ENCODE data around the gene MPDZ.

MPDZ gene

DNA sequence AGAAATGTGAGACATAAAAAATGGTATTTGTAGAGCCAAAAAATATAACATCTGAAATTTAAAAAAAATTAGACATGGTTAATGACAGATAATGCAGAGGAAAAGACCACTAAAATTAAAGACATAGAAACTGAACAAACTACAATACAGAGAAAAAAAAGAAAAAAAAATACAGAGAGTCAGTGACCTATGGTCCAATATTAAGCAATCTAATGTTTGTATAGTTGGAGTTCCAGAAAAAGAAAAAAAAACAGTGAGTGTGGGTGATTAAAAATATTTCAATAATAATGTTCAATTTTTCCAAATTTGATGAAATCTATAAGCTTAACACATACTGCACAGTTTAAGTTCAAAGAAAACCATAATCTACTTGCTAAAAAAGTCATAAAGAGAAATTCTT lies 207.6 kb downstream of the MPDZ start:
- no peak for DNase-seq

DNA sequence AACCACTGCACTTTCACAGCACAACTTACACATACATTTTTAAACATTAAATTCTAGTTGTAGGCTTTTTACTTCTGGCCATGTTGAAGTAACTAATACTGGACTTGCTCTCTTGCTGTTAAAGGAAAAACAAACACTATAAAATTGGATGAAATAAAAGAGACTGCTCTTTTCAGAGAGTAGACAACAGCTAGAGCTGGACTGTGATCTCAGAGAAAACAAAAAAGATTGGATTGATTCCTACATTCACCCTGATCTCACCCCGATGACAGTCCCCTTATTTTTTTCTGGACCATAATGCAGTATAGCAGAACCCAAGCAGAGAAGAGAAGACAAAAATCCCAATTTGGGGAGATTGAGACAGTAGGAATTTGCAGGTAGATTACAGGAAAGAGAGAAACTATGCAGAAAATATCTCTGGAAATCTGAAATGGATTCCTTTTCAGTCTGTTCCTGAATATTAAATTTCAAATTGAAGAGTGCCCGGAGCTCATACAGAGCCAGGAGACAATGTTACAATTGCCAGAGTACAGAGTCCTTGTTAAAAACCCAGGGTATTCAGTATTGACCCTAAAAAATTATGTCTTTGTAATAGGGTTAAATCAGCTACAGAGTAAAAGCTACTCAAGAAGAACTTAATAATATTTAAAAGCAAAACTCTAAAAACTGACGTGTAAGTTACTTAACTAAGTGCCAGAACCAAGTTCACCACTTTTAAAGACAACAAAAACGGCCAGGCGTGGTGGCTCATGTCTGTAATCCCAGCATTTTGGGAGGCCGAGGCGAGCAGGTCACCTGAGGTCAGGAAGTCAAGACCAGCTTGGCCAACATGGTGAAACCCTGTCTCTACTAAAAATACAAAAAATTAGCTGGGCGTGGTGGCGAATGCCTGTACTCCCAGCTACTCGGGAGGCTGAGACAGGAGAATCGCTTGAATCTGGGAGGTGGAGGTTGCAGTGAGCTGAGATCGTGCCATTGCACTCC lies 208.6 kb downstream of the MPDZ start:
- DNase-seq, result no peak

DNA sequence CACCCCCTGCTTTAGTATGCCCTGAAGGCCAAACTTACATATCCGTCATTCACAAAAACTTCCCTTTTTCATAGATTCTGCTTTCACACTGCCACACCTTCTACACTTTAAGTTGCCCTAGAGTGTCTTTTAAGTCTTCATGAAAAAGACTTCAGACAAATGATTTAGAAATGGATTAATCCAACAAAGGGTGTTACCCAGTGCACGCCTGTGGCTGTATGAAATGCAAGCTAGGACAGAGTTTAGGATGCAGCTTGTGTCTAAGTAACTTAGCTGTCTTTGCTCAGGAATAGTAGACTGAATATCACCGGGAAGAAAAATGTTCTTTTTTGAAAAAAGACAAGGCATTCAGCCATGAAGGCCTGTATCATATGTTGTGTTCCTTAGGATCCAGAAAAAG lies 210.0 kb downstream of the MPDZ start:
- DNase-seq, result no peak

DNA sequence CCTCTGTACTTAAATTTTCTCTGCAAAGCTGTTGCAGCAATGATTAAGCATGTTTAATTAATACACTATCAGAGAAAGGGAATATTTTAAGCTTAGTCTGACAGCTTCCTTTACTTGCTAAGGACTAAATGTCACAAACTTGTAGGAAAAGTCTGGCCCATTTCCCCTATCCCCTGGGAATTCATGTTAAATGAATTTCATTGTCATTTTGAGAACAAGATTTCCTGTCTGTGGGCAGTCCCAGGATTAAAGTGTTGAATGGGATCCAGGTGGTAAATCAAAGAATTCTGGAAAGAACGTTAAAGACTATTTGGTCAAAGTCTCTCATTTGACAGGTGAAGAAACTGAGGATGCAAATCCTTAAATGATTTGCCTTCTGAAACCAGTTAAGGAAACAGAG lies 214.8 kb downstream of the MPDZ start:
- DNase-seq, result no peak

DNA sequence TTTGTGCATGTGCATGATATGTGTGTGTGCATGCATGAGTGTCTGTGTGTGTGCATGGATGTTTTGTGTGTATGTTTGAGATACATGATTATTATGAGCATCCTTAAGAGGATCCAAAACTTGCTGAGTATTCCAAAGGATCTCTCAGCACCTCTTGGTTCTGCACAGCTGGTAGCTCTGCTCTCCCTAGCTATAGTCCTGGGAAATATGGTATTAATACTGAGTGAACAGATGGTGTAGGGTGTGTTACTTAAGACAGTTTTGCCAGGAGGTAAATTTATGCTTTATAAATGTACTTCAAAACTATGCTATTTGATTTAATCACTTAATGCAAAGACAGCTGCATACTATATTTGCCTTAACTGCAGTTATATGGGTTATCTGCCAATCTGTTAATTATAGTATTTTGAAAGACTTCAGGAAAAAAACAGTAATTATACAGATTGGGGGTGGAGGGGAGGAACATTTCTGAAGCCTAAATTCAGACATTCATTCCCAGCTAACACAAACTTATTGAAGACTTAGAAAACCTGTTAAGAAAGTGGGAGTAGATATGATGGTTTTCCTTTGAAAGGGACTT lies 215.5 kb downstream of the MPDZ start:
- no peak for DNase-seq

DNA sequence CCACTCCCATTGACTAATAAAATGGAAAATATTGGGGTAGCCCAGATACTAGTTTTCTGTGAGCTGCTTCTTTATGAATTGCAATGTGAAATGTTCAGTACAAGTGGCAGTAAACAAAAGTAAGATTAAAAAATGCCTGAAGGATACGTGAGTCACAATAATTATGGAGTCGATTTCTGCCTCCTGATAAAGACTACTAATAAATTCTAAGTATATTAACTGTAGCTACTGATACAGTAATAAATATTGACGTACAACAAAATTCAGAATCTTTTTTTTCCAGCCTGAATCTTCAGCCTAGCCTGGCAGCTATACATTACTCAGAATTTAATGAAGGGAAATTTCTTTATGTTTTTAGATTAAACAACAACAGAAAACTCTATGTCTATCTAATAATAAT lies 218.1 kb downstream of the MPDZ start:
- DNase-seq, result no peak

Measured in NCI-H1048 (cell line).